GM15510 (cell line): ENCODE measurements around the gene WWOX.

ENCODE experiments used
- POLR2A ChIP-seq: IDR thresholded peaks from 3 replicates; pipeline ENCODE4 v1.6.1; 2011; ENCODE audit warnings: borderline replicate concordance; ENCODE audit not compliant: insufficient read length; ENCODE audit errors: extremely low read depth

The WWOX gene

DNA sequence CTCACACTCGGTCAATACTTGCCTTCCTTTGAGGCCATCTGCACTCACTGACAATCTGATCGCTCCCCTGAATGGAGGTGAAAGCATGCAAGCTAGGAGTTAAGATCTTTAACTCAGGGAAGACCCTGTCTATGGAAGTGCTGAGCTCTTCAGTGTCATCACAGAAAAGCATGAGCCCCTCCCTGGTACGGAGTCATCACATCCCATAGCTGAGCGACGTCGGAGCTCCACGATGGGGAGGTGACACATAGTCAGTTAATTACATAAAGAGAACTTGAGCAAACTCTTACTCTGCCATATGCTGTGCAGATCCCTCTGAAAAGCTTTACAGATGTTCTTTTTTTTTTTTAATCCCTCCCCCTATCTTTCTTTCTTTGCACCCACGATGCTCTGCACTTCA, 463.2 kb downstream of the WWOX start:
- TF ChIP-seq POLR2A = no peak

DNA sequence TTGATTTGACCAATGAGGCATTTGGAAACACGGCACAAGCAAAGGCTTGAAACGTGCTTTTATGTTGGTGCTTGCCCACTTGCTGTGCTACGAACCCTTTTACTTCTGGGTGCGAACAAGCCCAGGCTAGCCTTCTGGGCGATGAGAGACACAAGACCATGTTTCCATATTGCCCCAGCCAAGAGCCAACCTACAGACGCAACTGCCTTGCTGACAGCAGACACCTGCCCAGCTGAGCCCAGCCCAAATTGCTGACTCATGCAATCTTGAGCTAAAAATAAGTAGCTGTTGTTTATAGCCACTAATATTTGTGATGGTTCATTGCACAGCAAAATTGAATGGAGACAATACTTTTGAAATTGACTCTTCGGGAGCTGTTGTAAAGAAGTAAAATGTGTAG, 464.5 kb downstream of the WWOX start:
- TF ChIP-seq POLR2A = no peak

DNA sequence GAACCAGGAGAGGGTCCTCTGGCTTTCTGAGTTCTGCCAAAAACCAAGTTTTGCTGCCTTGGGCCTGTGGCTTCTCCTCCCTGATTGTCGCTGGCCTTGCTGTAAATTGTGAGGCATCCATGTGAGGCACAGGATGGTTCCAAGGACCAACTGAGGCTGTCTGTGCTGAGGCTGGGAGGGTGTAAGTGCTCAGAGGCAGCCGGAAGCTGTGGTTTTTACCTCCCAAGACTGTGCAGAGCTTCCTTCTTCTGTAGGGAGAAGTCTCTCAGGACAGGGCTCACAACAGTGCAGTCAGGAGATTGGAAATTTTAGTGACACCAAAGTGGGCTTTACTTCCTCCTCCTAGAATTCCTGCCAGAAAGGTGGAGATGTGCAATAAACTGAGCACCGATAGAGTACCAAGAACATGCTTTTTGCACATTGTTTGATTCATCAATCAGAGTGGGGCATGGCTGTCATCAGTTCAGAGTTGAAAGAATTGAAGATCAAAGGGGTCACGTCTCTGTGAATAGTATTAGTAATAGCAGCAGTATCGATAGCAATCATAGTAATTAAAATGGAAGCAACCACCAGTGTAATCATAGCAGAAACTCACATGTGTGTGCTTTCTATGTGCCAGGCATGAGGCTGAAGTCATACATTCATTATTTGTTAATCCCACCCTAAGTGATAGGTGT, 467.1 kb downstream of the WWOX start:
- no peak for TF ChIP-seq POLR2A

DNA sequence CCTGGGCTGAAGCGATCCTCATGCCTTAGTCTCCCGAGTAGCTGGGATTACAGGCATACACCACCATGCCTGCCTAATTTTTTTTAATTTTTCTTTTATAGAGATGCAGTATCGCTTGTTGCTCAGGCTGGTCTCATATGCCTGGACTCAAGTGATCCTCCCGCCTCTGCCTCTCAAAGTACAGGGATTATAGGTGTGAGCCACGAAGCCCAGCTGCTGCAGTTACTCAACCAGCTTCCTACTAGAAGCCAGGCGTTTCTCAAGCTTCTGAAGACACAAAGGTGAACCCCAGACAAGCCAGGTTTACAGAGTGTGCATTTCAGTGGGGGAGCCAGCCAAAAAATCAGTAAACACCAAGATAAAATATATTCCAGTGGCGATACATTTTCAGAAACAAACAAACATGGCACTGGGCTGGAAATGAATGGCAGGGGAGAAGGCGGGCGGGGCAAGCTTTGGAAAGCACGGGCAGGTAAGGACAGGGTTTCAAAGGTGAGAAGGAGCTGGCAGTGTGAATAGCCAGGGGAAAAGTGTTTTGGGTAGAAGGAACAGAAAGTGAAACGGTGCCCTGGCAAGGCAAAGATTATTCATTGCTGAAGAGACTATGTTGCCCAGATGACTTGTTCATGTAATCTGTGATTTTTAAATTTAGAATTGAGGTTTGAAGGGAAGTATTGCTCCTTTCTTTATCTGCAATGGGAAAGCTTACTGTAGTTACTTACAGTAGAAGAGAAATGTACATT, 471.1 kb downstream of the WWOX start:
- no peak for TF ChIP-seq POLR2A

DNA sequence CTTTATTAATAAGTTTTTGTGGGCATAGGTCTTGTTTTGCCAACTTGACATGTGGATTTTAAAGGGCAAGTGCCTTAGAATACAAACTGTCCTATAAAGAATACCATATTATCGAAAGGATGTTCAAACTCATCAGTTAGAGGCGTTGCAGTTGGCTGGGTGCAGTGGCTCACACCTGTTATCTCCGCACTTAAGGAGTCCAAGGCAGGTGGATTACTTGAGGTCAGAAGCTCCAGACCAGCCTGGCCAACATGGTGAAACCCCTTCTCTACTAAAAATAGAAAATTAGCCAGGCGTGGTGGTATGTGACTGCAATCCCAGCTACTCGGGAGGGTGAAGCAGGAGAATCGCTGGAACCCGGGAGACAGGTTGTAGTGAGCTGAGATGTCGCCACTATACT, 472.0 kb downstream of the WWOX start:
- no peak for TF ChIP-seq POLR2A

DNA sequence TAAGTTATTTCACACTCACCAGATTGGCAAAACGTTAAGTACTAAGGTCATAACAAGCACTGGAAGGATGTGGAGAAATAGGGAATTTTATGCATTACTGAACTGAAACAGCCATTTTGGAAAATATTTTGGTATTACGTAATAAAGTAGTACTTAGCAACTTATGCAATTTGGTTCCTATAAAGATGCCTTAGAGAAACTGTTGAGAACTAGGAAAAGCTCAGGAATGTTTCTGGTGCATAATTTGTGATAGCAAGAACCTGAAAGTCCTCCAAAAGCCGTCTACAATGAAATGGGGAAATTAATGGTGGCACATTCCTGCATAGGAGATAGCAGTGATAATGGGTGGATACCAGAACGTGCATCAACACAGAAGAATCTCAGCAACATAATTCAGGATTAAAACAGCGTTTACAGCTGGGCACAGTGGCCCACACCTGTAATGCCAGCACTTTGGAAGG, 472.5 kb downstream of the WWOX start:
- TF ChIP-seq POLR2A = no peak

DNA sequence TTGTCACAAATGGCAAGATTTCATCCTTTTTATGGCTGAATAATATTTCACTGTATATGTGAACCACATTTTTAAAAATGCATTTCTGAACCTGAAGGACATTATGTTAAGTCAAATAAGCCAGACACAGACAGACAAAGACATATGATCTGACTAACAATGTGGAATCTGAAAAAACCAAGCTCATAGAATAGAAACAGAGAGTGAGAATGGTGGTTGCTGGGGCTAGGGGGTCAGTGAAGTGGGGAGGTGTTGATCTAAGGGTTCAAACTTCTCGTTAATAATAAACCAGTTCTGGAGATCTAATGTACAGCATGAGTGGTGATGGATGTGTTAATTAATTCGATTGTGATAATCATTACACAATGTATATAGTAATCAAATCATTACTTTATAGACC, 475.1 kb downstream of the WWOX start:
- no peak for TF ChIP-seq POLR2A

DNA sequence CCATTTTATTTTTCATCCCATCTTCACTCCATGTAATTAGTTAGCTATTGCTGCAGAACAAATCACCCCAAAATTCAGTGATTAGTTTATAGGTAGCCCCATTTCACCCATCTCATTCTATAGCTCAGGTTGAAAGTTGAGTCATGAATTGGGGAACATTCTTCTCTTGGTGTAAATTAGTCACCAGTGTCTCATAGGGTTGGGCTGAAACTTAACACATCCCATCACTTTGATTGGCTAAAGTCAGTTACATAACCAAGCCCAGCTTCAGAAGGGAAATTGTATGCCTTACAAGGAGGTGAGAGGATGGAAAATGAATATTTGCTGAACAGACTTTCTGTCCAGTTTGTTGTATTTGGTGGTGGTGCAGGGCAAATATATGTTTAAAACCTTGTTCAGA, 477.5 kb downstream of the WWOX start:
- no peak for TF ChIP-seq POLR2A

DNA sequence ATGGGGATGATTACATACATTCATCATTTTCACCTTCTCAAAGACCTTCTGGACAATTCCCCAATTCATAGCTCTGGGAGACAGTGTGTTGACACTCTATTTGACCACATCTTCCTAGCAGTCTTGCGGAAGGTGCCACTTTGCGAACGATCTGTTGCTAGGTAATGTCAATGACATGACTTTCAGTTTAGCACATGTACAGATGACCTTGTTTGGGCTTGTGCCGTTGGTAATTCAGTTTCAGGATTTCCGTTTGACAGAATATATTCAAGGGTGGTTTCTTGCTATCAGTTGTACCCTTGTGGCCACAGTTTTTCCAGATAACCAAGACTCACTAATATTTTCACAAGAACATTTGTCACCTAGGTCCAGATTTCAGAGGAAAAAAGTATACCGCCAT, 478.2 kb downstream of the WWOX start:
- TF ChIP-seq POLR2A = no peak

DNA sequence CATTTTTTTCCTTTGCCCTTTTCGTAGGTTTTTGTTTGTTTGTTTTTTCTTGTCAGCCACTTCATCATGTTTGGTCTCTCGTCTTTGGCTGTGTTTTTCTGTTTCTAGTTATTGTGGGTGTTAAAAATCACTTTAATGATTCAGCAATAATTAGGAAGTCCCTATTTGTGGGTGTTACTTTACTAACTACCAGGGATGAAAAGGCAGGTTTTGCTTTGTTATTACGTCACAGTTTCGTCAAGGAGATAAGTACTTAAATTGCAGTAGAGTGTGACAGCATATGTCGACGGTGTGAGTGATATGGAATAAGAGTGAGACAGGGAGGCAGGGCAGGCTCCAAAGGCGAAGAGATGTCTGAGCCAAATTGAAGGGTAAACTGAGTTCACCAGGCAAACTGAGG, 479.6 kb downstream of the WWOX start:
- no peak for TF ChIP-seq POLR2A

DNA sequence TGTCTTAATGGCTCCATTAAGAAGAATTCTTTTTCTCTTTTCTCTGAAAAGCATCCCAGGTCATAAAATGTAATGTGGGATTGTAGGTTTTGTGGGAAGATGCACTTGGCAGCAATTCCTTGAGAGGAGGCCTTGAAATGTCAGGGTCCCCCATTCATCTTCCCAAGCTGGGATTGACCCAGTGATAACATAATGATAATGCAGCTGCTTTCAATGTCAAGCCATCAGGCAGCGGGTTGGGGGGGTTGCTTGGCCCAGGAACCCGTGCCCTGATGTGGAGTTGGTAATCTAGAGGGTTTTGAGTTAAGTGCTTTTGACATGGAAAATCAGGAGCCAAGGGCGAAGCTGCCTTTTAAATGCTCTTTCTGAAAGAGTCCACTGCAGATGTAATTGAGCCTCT, 484.0 kb downstream of the WWOX start:
- TF ChIP-seq POLR2A = no peak

DNA sequence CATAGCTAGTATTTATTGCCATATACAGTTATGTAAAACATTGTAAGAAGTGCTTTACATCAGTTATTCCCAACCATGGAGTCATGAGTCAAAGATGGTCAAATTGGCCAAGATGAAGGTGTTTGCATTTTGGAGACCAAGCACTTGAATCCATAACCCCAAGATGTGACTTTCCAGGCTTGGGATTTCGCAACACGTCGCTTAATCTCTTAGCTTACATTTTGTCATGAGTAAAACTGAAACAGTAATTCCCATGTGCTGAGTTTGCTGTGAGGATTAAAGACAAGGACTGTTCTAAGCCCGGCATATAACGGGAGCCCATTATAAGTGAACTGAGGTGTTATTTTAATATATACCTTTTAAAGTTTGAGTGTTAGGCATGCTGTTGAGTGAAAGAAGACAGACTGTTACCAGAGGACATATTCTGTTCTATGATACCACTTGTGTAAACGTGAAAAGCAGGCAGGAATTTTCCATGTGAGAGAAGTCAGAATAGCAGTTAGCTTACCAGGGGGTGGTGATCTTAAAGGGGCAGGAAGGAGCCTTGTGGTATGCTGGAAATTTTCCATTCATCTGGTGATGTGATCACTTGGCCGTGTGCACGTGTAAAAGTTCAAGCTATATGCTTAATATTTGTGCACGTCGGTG, 484.9 kb downstream of the WWOX start:
- TF ChIP-seq POLR2A = no peak

DNA sequence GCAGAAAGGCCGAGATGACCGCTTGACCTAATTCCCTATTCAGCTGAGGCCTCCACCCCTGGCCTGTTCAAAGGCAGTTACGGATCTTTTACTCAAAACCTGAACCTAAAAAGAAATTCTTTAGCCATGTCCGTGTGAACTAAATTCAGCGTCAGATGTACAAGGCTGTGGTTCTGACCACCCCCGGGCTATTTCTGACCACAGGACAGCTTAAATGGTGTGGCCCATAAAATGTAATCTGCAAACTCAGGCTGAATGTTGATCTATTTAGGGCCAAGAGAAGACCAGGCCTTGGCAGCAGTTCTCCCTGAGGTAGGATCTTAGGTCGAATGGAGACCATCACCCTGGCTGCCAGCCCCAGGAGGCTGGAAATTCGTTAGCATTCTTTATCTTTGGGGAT, 485.5 kb downstream of the WWOX start:
- no peak for TF ChIP-seq POLR2A

DNA sequence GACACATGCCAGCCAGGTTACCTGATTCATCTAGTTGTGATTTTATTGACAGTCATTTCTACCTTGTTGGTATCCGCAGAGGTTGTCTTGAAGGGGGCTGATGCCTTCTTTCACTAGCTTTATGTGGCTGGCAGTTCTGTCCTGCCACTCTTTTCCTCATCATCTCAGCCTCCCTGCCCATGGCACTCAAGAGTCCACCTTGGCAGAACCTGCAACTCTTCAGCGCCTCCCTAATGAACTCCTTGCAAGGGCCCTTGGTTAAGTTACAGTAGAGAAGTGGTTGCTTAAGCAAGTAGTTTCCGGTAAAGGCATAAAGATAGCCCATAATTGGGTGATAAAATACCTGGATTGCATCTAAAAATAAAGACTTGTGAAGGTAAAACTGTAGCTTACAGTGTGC, 489.9 kb downstream of the WWOX start:
- TF ChIP-seq POLR2A = no peak

DNA sequence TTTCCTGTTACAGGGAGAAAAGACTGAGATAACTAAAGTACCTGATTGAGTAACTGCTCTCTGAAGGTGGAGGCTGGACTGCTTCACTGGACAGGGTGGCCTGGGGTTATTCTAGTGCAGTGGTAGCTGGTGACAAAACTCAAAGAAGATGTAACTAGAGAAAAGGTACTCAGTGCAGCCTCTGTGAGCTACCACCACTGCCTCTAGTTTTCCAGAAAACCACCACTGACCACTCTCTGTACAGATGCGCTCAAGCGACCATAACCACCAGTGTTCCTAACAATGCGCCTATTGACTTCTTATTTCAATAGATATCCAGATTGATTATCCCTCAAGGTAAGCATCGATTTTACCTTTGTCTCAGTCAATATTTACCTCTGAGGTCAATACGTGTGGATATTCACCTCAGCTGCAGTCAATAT, 492.2 kb downstream of the WWOX start:
- TF ChIP-seq POLR2A = no peak

DNA sequence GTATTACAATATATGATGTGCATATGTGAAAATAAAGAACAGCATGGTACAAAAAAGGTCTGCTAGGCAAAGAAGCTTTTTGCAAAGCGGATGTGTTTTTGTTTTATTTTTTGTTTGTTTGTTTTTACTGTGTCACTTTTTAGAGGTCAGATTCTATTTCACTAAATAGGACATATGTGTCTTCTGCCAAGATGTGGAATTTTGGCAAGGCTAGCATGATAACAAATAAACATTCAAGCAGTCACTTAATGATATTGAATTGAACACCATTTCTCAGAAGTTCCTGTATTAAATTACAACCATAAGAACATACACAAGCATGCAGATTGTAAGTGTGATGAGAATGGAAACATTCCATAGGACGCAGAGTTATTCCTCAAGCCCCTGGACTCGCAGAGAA, 492.7 kb downstream of the WWOX start:
- no peak for TF ChIP-seq POLR2A
